ENCODE data around the gene ZBTB44. TPM values are rescaled to one million over a fixed set of nuclear protein-coding genes. Genes with fewer than 3 reads are reported as not detected.

ZBTB44 gene
- total RNA-seq, 1 donor from 2014 or later = 42.5 TPM

DNA sequence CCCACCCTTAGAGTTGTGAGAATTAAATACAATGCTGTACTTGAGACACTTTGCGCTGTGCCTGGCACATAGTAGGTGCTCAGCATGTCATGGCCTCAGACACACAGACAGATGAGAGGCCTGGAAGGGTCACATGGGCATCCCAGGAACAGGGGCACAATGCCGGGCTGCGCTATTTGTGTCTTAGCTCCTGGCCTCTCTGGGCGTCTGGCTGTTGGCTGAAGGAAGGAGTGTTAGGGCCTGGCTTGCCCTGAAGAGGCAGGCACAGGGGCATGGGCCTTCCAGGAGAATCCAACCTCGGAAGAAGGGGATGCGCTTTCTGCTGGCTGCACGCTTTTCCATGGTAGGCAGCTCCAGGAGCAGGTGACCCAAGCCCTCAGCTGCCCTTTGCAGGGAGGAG, 113.7 kb downstream of the ZBTB44 start:
- no peak overlapping the region for H3K4me3 Mint-ChIP-seq (ENCODE audit: low read depth)
- no peaks in the 10 kb centered on the region for H3K27me3 Mint-ChIP-seq
- TF ChIP-seq, protein P1, sequence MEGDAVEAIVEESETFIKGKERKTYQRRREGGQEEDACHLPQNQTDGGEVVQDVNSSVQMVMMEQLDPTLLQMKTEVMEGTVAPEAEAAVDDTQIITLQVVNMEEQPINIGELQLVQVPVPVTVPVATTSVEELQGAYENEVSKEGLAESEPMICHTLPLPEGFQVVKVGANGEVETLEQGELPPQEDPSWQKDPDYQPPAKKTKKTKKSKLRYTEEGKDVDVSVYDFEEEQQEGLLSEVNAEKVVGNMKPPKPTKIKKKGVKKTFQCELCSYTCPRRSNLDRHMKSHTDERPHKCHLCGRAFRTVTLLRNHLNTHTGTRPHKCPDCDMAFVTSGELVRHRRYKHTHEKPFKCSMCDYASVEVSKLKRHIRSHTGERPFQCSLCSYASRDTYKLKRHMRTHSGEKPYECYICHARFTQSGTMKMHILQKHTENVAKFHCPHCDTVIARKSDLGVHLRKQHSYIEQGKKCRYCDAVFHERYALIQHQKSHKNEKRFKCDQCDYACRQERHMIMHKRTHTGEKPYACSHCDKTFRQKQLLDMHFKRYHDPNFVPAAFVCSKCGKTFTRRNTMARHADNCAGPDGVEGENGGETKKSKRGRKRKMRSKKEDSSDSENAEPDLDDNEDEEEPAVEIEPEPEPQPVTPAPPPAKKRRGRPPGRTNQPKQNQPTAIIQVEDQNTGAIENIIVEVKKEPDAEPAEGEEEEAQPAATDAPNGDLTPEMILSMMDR (IDR thresholded peaks at IDR 0.05; ENCODE audit: unreplicated experiment) = no peak
- no peak for DNase-seq (ENCODE audit: low spot score, unreplicated experiment)
- no peak overlapping the region for H3K27ac Mint-ChIP-seq
- peaks cover 6% of the 10 kb centered on the region for H3K9me3 Mint-ChIP-seq (ENCODE audit: low read depth)
- no peaks in the 10 kb centered on the region for H3K4me1 Mint-ChIP-seq (ENCODE audit: low read depth)
- H3K36me3 Mint-ChIP-seq (ENCODE audit: insufficient read depth) = peaks cover 40% of the 10 kb centered on the region

DNA sequence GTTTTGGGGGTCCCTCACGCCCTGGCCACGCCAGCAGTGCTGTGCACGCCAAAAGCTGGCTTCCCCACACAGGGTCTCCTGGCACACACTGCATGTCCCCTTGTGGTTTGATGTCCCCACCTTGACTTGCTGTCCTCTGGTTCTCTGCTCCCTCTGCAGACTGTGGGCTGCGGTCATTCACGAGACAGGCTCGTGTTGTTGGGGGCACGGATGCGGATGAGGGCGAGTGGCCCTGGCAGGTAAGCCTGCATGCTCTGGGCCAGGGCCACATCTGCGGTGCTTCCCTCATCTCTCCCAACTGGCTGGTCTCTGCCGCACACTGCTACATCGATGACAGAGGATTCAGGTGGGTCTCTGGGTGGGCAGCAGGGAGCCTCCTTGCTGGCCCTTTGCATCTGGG, 114.9 kb downstream of the ZBTB44 start:
- no peaks in the 10 kb centered on the region for H3K27me3 Mint-ChIP-seq
- H3K27ac Mint-ChIP-seq = no peak overlapping the region
- TF ChIP-seq, protein P1 (IDR thresholded peaks at IDR 0.05; ENCODE audit: unreplicated experiment) = no peak
- H3K36me3 Mint-ChIP-seq (ENCODE audit: insufficient read depth) = peaks cover 36% of the 10 kb centered on the region
- H3K4me3 Mint-ChIP-seq (ENCODE audit: low read depth) = no peak overlapping the region
- no peak for DNase-seq (ENCODE audit: low spot score, unreplicated experiment)
- peaks cover 6% of the 10 kb centered on the region for H3K9me3 Mint-ChIP-seq (ENCODE audit: low read depth)
- no peaks in the 10 kb centered on the region for H3K4me1 Mint-ChIP-seq (ENCODE audit: low read depth)

DNA sequence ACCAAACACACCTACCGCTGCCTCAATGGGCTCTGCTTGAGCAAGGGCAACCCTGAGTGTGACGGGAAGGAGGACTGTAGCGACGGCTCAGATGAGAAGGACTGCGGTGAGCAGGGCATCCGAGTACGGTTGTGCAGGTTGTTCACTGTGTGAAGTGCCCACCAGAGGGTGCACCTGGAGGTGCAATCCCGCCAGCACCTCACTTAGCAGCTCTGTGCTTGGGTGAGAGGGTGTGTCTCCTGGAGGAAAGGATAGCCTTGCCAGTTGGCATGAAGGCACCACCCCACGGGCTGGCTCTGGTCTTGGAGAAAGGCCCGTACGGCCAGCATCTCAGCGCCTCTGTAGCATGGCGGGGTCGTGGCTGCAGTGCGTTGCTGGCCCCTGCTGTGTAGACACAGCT, 115.8 kb downstream of the ZBTB44 start:
- no peak overlapping the region for H3K4me3 Mint-ChIP-seq (ENCODE audit: low read depth)
- H3K27ac Mint-ChIP-seq = no peak overlapping the region
- H3K4me1 Mint-ChIP-seq (ENCODE audit: low read depth) = no peaks in the 10 kb centered on the region
- DNase-seq (ENCODE audit: low spot score, unreplicated experiment) = no peak
- no peaks in the 10 kb centered on the region for H3K27me3 Mint-ChIP-seq
- H3K9me3 Mint-ChIP-seq (ENCODE audit: low read depth) = peaks cover 6% of the 10 kb centered on the region
- TF ChIP-seq, protein P1 (IDR thresholded peaks at IDR 0.05; ENCODE audit: unreplicated experiment) = no peak
- peaks cover 36% of the 10 kb centered on the region for H3K36me3 Mint-ChIP-seq (ENCODE audit: insufficient read depth)

DNA sequence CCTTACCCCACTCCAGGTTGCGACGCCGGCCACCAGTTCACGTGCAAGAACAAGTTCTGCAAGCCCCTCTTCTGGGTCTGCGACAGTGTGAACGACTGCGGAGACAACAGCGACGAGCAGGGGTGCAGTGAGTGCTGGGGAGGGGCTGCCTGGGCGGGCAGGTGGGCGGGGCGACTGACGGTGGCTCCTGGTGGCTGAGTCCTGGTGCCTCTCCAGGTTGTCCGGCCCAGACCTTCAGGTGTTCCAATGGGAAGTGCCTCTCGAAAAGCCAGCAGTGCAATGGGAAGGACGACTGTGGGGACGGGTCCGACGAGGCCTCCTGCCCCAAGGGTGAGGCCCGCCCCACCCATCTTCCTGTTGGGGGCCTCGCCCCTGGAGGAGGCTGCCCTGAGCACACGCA, 116.4 kb downstream of the ZBTB44 start:
- peaks cover 33% of the 10 kb centered on the region for H3K36me3 Mint-ChIP-seq (ENCODE audit: insufficient read depth)
- no peaks in the 10 kb centered on the region for H3K4me1 Mint-ChIP-seq (ENCODE audit: low read depth)
- no peaks in the 10 kb centered on the region for H3K27me3 Mint-ChIP-seq
- TF ChIP-seq, protein P1 (IDR thresholded peaks at IDR 0.05; ENCODE audit: unreplicated experiment) = no peak
- H3K9me3 Mint-ChIP-seq (ENCODE audit: low read depth) = peaks cover 6% of the 10 kb centered on the region
- DNase-seq (ENCODE audit: low spot score, unreplicated experiment) = no peak
- H3K27ac Mint-ChIP-seq = no peak overlapping the region
- no peak overlapping the region for H3K4me3 Mint-ChIP-seq (ENCODE audit: low read depth)

DNA sequence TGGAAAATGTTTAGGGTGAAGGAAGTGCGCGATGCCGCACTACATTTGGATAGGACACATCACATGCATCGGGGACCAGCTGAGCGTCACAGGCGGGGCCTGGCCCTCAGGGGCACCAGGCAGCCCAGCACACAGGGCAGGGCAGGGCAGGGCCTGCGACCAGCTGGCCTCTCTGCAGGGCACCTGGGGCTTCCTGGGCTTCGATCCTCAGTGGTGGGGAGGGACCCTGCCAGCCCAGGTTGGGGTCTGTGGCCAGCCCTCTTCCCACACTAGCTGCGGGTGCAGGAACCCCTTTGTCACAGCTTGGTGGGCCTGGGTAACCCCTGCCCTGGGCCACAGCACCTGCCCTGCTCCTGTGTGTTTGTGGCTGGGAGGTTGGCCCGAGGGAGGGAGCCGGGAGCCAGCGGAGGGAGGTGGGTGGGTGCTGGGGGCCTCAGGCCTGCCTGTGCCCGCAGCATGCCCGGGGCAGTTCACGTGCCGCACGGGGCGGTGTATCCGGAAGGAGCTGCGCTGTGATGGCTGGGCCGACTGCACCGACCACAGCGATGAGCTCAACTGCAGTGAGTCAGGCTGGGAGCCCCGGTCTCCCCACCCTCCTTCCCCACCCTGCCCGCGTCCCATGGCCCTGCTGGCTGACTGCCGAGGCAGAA, 117.2 kb downstream of the ZBTB44 start:
- peaks cover 6% of the 10 kb centered on the region for H3K9me3 Mint-ChIP-seq (ENCODE audit: low read depth)
- TF ChIP-seq, protein P1 (IDR thresholded peaks at IDR 0.05; ENCODE audit: unreplicated experiment) = no peak
- no peaks in the 10 kb centered on the region for H3K4me1 Mint-ChIP-seq (ENCODE audit: low read depth)
- DNase-seq (ENCODE audit: low spot score, unreplicated experiment) = no peak
- no peak overlapping the region for H3K4me3 Mint-ChIP-seq (ENCODE audit: low read depth)
- no peaks in the 10 kb centered on the region for H3K27me3 Mint-ChIP-seq
- no peak overlapping the region for H3K27ac Mint-ChIP-seq
- peaks cover 39% of the 10 kb centered on the region for H3K36me3 Mint-ChIP-seq (ENCODE audit: insufficient read depth)
